SK-N-MC (cell line): ENCODE data around the gene IMPA2.

Experiments
- EZH2 ChIP-seq: fragments of 200-600 bp; sonication (generic); IDR thresholded peaks from one replicate; pipeline ENCODE4 v1.6.1; 2017; ENCODE audit warnings: antibody characterized with exemption
- POLR2AphosphoS5 ChIP-seq: IDR thresholded peaks from 2 replicates; pipeline ENCODE4 v1.6.1; 2012; ENCODE audit warnings: mild to moderate bottlenecking, low read depth, low read length, borderline replicate concordance

DNA sequence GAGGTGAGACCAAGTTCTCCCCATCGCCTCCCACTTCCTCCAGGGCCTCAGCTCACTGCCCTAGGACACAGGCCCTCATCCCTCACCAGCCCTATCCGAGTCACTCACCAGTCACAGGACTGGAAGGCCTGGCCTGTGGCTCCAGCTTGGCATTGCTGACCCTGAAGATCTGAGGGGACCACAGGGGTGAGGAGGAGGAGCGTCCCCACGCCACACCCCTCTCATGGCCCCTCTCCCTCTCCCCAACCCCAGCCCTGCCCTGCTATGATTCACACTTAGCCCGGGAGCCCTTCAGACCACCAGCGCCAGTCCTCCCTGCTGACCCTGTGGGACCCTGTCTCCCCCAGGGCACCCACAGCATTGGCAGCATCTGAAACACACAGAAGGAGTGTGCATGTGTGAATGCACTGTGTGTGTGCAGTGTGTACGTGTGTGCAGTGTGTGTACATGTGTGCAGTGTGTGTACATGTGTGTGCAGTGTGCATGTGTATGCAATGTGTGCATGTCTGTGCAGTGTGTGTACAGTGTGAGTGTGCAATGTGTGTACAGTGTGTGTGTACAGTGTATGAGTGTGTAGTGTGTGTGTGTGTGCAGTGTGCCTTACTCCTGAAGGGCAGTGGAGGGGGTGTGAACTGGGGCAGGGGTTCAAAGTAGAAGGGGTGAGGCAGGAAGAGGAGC, 82.9 kb downstream of the IMPA2 start:
- TF ChIP-seq EZH2 = no peak
- no peak for TF ChIP-seq POLR2AphosphoS5
